SU-DHL-6 (cell line): ENCODE data around the gene MEIS1.

Experiments
- EZH2phosphoT487 ChIP-seq: fragments of 200-600 bp; sonication (generic), shearing (Covaris generic); conservative IDR thresholded peaks from 2 replicates; pipeline ENCODE4 v1.6.1; 2018; ENCODE audit warnings: mild to moderate bottlenecking, antibody characterized with exemption, low read length, moderate library complexity, mixed read lengths
- TF ChIP-seq, protein P1 (sequence below): fragments of 200-600 bp; sonication (generic); IDR thresholded peaks from one replicate; pipeline ENCODE4 v1.5.1; 2017; ENCODE audit warnings: antibody characterized with exemption, mild to moderate bottlenecking, low read length, moderate library complexity; ENCODE audit not compliant: insufficient read depth, poor library complexity, severe bottlenecking

DNA sequence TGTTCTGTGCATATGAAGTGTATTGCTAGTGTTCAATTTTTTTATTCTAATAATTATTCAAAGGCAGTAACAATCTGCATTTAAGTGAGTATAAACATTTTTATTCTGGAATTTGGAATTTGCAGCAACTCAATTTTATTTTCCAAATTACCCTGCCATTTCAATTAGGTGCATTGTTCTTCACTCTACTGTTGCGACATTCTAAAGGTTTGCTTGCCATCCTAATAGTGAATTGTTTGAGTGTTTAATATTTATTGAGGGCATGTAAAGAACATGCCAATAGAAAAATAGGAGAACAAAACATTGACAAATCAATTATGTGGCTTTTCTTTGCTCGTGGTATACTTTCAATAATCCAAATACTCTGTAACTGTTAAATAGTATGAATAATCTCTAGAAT lies 18.0 kb downstream of the MEIS1 start:
- TF ChIP-seq, protein P1, sequence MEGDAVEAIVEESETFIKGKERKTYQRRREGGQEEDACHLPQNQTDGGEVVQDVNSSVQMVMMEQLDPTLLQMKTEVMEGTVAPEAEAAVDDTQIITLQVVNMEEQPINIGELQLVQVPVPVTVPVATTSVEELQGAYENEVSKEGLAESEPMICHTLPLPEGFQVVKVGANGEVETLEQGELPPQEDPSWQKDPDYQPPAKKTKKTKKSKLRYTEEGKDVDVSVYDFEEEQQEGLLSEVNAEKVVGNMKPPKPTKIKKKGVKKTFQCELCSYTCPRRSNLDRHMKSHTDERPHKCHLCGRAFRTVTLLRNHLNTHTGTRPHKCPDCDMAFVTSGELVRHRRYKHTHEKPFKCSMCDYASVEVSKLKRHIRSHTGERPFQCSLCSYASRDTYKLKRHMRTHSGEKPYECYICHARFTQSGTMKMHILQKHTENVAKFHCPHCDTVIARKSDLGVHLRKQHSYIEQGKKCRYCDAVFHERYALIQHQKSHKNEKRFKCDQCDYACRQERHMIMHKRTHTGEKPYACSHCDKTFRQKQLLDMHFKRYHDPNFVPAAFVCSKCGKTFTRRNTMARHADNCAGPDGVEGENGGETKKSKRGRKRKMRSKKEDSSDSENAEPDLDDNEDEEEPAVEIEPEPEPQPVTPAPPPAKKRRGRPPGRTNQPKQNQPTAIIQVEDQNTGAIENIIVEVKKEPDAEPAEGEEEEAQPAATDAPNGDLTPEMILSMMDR = no peak
- no peak for TF ChIP-seq EZH2phosphoT487
